SJSA1 (cell line): ENCODE results near the gene TBC1D22A. TPM values are rescaled to one million over a fixed set of nuclear protein-coding genes. Genes with fewer than 3 reads are reported as not detected.

Experiments used
- DNase-seq, 2 experiments: peaks; one replicate each; pipeline ENCODE4 v3.0.0-alpha.2; 2015 to 2020; ENCODE audit warnings: low spot score in 2 of 2, low read depth in 1 of 2
- H3K27ac ChIP-seq: fragments of 250-450 bp; sonication (Bioruptor Pico); 2 replicates; pipeline ENCODE4 v1.5.1; 2020; ENCODE audit warnings: mild to moderate bottlenecking, moderate library complexity
- H3K27me3 ChIP-seq: fragments of 250-450 bp; sonication (Bioruptor Pico); replicated peaks from 2 replicates; pipeline ENCODE4 v1.5.1; 2020; ENCODE audit warnings: mild to moderate bottlenecking, moderate library complexity
- H3K36me3 ChIP-seq: fragments of 250-450 bp; sonication (Bioruptor Pico); 2 replicates; pipeline ENCODE4 v1.5.1; 2020; ENCODE audit warnings: mild to moderate bottlenecking
- H3K4me1 ChIP-seq: fragments of 250-450 bp; sonication (Bioruptor Pico); replicated peaks from 2 replicates; pipeline ENCODE4 v1.6.1; 2021; ENCODE audit warnings: mild to moderate bottlenecking
- H3K4me3 ChIP-seq: fragments of 250-450 bp; sonication (Bioruptor Pico); 2 replicates; pipeline ENCODE4 v1.5.1; 2020; ENCODE audit warnings: mild to moderate bottlenecking
- H3K9me3 ChIP-seq: fragments of 250-450 bp; sonication (Bioruptor Pico); replicated peaks from 2 replicates; pipeline ENCODE4 v1.5.1; 2020; ENCODE audit warnings: mild to moderate bottlenecking
- total RNA-seq: library from RNA; depleted of rRNA; stranded (reverse); fragments of >200 nt; shearing (Covaris generic); gene quantifications from 2 replicates; pipeline ENCODE4 v1.2.3, GENCODE V29; 2014

TBC1D22A gene
- total RNA-seq, 1 experiment from 2014 or later: 10.5 TPM

DNA sequence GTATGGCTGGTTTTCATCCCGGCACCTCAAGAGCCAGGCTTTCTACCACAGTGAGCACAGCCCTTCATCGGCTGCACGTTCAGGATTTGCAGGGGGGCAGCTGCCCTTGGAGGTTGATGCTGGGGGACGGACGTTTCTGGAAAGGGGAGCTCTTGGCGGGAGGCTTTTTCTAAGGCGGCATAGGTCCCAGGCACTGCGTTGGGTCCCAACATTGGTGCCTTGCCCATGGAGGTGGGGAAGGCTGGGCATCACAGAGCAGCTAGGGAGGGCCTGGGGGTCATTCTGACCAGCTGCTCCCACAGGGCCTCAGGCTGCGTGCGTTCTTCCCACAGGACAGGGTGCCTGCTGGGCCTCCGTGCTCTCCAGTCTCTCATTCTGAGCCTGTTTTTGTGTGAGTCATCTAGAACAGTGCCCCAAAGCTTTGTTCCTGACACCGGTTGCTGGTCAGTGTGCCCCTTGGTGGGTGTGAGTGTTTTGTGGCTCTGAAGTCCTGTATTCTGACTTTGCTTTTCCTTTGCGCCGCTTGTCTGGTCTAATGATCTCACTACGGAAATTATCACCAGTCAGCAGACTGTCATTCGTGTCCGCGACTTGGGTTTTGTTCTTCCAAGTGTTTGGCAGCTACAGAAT is 275.9 kb downstream of the TBC1D22A start:
- Histone ChIP-seq H3K27ac (no peak overlapping the region), H3K27me3 (no peaks in the 10 kb centered on the region), H3K36me3 (no peaks in the 10 kb centered on the region), H3K9me3 (no peaks in the 10 kb centered on the region), H3K4me1 (no peaks in the 10 kb centered on the region), H3K4me3 (no peak overlapping the region)
- DNase-seq: no peak

DNA sequence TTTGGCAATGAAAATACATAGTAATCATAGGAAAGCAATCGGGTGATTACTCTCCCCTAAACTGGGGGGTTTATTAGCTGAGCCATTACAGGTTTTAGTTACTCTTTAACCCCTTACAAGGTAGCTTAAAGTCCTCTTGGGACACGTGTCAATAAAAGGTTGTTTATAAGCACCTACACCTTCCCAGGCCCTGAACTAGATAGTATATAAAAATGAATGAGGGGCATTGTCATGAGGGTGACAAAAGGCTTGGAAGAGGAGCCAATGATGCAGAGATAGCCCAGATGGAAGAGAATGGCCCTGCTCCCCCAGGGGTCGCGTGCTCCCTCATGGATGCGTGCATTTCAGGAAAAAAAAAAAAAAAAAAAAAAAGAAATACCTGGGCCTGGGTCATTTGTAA is 276.9 kb downstream of the TBC1D22A start:
- no peak overlapping the region for H3K4me3 ChIP-seq
- DNase-seq: no peak
- H3K36me3 ChIP-seq: no peaks in the 10 kb centered on the region

GRCh38 chr22:47040486-47041270 is 278.2 kb downstream of the TBC1D22A start:
- H3K27ac ChIP-seq: no peak overlapping the region
- no peaks in the 10 kb centered on the region for H3K4me1 ChIP-seq
- no peaks in the 10 kb centered on the region for H3K27me3 ChIP-seq
- H3K36me3 ChIP-seq: no peaks in the 10 kb centered on the region
- H3K4me3 ChIP-seq: no peak overlapping the region
- H3K9me3 ChIP-seq: no peaks in the 10 kb centered on the region
- DNase-seq: no peak

More for the DNA sequence above, 276.9 kb downstream of the TBC1D22A start:
- Histone ChIP-seq H3K4me1 (no peaks in the 10 kb centered on the region), H3K9me3 (no peaks in the 10 kb centered on the region), H3K27me3 (no peaks in the 10 kb centered on the region), H3K27ac (no peak overlapping the region)

DNA sequence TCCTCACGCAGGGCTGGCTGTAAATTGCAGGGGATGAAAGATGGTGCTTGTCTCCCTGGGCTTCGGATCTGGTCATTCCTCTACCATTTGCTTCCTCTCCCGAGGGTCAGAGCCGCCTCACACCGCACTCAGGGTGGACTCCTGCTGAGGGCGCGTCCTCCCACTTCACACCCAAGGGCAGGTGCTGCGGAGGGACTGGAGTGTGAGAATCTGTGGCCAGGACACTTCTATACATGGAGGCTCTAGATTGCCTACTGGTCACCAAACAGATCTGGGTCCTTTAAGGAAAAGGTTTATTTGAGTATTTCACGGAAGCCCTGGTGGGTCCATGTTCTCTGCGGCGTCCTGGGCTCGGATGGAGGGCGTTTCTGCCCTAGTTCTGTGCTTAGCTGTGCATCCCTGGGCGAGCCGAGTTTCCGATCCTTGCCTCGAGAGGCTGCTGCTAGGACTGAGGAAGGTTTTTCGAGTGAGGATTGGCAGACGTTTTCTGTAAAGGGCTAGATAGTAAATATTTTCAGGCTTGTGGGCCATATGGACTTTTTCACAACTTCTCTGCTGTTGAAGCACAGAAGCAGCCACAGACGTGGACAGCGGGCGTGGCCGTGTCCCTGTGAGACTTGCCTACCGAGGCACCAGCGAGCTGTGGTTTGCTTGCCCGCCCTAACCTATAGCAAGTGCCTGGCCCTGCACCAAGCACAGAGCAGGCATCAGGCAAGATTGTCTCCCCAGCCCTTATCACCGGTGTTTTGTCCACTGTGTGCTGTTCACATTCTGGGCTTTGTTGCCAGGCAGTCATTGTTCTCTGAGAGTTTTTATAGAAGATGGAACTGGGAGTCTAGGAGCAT is 279.0 kb downstream of the TBC1D22A start:
- H3K27me3 ChIP-seq: no peaks in the 10 kb centered on the region
- no peak overlapping the region for H3K4me3 ChIP-seq
- H3K27ac ChIP-seq: no peak overlapping the region
- no peaks in the 10 kb centered on the region for H3K9me3 ChIP-seq
- H3K36me3 ChIP-seq: no peaks in the 10 kb centered on the region
- no peaks in the 10 kb centered on the region for H3K4me1 ChIP-seq
- no peak for DNase-seq

GRCh38 chr22:47042116-47042825 is 279.8 kb downstream of the TBC1D22A start:
- DNase-seq: no peak
- Histone ChIP-seq H3K27me3 (no peaks in the 10 kb centered on the region), H3K4me3 (no peak overlapping the region)

DNA sequence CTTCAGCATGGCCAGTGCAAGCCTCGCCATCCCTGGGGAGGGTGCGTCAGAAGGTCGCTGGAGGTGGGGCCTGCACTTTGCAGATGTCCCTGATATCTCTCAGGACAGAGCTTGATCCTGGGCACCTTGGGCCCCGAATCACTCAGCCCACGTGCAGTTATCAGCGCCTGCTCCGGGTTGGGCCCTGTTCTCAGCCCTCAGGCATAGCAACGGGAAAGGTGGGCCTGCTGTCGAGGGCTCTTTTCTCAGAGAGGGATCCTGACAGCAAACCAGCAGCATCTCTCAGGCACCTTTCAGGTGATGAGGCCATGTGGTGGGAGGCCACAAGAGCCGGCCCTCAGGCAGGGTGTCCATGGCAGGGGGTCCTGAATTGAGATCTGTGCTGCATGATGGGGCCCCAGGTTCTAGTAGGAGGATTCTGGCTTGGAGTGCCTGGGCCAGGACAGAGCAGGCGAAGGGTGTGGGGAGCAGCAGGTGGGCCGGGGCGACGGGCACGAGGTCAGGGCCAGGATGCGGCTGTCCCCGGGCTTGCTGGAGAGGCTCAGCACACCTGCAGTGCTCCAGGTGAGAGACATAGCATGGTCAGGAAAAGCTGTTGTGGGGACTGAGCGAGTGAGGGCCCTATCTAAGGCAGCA is 280.5 kb downstream of the TBC1D22A start:
- H3K4me1 ChIP-seq: no peaks in the 10 kb centered on the region
- no peak overlapping the region for H3K4me3 ChIP-seq
- H3K27me3 ChIP-seq: no peaks in the 10 kb centered on the region
- DNase-seq: no peak
- no peak overlapping the region for H3K27ac ChIP-seq
- H3K36me3 ChIP-seq: no peaks in the 10 kb centered on the region
- H3K9me3 ChIP-seq: no peaks in the 10 kb centered on the region

More at GRCh38 chr22:47042116-47042825, 279.8 kb downstream of the TBC1D22A start:
- H3K4me1 ChIP-seq: no peaks in the 10 kb centered on the region
- H3K36me3 ChIP-seq: no peaks in the 10 kb centered on the region
- H3K9me3 ChIP-seq: no peaks in the 10 kb centered on the region
- H3K27ac ChIP-seq: no peak overlapping the region

- Histone ChIP-seq H3K4me3 (no peak overlapping the region), H3K9me3 (no peaks in the 10 kb centered on the region), H3K36me3 (no peaks in the 10 kb centered on the region), H3K27me3 (no peaks in the 10 kb centered on the region), H3K27ac (no peak overlapping the region), H3K4me1 (no peaks in the 10 kb centered on the region)
- DNase-seq: no peak
These were observed 281.6 kb downstream of the TBC1D22A start for GRCh38 chr22:47043835-47044721.

- Histone ChIP-seq H3K4me1 (no peaks in the 10 kb centered on the region), H3K9me3 (no peaks in the 10 kb centered on the region), H3K27ac (no peak overlapping the region), H3K4me3 (no peak overlapping the region), H3K27me3 (no peaks in the 10 kb centered on the region), H3K36me3 (no peaks in the 10 kb centered on the region)
- DNase-seq: no peak
These were observed 282.5 kb downstream of the TBC1D22A start for GRCh38 chr22:47044722-47045535.

DNA sequence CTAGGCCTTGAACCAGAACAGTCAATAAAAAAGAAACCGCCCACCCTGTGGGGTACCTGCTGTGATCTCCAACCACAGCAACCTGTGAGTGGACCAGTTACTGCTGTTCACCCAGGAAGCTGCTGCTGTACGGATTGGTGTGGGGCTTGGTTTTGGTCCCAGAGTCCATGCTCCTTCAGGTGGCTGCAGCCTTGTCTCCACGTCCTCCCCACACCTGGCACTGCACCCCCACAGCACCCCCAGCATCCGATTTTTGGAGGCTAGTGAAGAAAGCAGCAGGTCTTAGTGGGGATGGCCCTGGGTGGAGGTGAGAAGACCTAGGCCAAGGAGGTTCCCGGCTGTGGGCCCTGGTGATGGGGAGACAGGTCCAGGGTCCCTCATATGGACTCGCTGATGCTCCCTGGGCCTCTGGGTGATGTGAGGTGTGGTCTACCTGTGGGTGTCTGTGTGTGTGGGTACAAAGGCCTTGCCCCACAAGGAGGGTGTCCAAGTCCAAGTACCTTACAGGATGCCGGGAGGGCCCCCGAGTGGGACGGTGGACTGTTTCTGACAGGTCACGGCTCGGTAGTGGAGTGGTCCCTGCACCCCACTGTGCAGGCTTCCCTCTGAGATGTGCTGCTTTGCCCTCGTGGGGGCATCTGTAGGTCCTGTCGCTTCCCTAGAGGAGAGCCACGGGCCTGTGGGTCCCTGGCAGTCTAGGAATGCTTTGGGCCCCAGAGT is 283.4 kb downstream of the TBC1D22A start:
- Histone ChIP-seq H3K9me3 (no peaks in the 10 kb centered on the region), H3K27ac (no peak overlapping the region), H3K4me3 (no peak overlapping the region), H3K4me1 (no peaks in the 10 kb centered on the region), H3K36me3 (no peaks in the 10 kb centered on the region), H3K27me3 (no peaks in the 10 kb centered on the region)
- DNase-seq: no peak

- no peaks in the 10 kb centered on the region for H3K9me3 ChIP-seq
- no peaks in the 10 kb centered on the region for H3K36me3 ChIP-seq
- no peak overlapping the region for H3K4me3 ChIP-seq
- H3K4me1 ChIP-seq: no peaks in the 10 kb centered on the region
- no peaks in the 10 kb centered on the region for H3K27me3 ChIP-seq
- no peak for DNase-seq
- H3K27ac ChIP-seq: no peak overlapping the region
These were observed 284.1 kb downstream of the TBC1D22A start for GRCh38 chr22:47046411-47047065.
